AG10803 (cell line): ENCODE data around the gene RPTOR.

Source experiments
- DNase-seq: peaks from one replicate; pipeline ENCODE4 v3.0.0; 2010; ENCODE audit warnings: low read depth
- H3K4me3 ChIP-seq: 2 replicates; pipeline ENCODE4 v1.5.1; 2011; ENCODE audit warnings: mild to moderate bottlenecking, low read length, control low read depth
- CTCF ChIP-seq: conservative IDR thresholded peaks from 2 replicates; pipeline ENCODE4 v1.5.1; 2011; ENCODE audit warnings: mild to moderate bottlenecking, low read length, control low read depth, inconsistent platforms

The RPTOR gene

GRCh38 chr17:80668375-80669148 lies 123.9 kb downstream of the RPTOR start:
- H3K4me3 ChIP-seq: no peak overlapping the region
- DNase-seq: no peak
- TF ChIP-seq CTCF: no peak

GRCh38 chr17:80671039-80671824 lies 126.6 kb downstream of the RPTOR start:
- no peak for TF ChIP-seq CTCF
- no peak overlapping the region for H3K4me3 ChIP-seq
- DNase-seq: no peak

- no peak for DNase-seq
- TF ChIP-seq CTCF: no peak
- H3K4me3 ChIP-seq: no peak overlapping the region
These were observed 127.1 kb downstream of the RPTOR start for GRCh38 chr17:80671825-80672110.

- H3K4me3 ChIP-seq: no peak overlapping the region
- no peak for DNase-seq
- no peak for TF ChIP-seq CTCF
These were observed 128.7 kb downstream of the RPTOR start for GRCh38 chr17:80673152-80673920.

- no peak overlapping the region for H3K4me3 ChIP-seq
- no peak for DNase-seq
- no peak for TF ChIP-seq CTCF
These were observed 130.9 kb downstream of the RPTOR start for GRCh38 chr17:80675438-80676095.

GRCh38 chr17:80676096-80676466 lies 131.4 kb downstream of the RPTOR start:
- no peak for TF ChIP-seq CTCF
- no peak for DNase-seq
- H3K4me3 ChIP-seq: no peak overlapping the region
